Ovary (tissue), 9 donors: Measurements from ENCODE around the gene MEF2C. TPM values are rescaled to one million over a fixed set of nuclear protein-coding genes. Genes with fewer than 3 reads are reported as not detected.
"Not testable (repeated sequence)": the region's sequence is repeated elsewhere in the genome, so short reads cannot be mapped to it uniquely, and the experiment has no call there.

Experiments
- DNase-seq, 5 donors: peaks; one replicate each; pipeline ENCODE4 v3.0.0-alpha.2; 2019 to 2020
- H3K27ac ChIP-seq, 2 donors: fragments of 200-600 bp; one replicate each; pipeline versions ENCODE4 v1.5.1 to v1.8.0; 2019 to 2022
- H3K27me3 ChIP-seq: fragments of 200-600 bp; one replicate; pipeline ENCODE4 v1.8.0; 2022
- H3K36me3 ChIP-seq: fragments of 200-600 bp; sonication (generic); one replicate; pipeline ENCODE4 v1.5.1; 2019
- H3K4me1 ChIP-seq: one replicate; pipeline ENCODE4 v1.8.1; 2013; ENCODE audit warnings: mild to moderate bottlenecking, moderate library complexity; ENCODE audit not compliant: insufficient read depth
- H3K4me3 ChIP-seq: fragments of 200-600 bp; sonication (generic); one replicate; pipeline ENCODE4 v1.5.1; 2017
- H3K9me3 ChIP-seq, 2 donors: fragments of 200-600 bp in 1 of 2; sonication (generic) in 1 of 2; one replicate each; pipeline versions ENCODE4 v1.5.1 to v1.8.1; 2013 to 2019; ENCODE audit warnings: mild to moderate bottlenecking in 1 of 2, moderate library complexity in 1 of 2
- EP300 ChIP-seq: sonication (generic); formaldehyde crosslinking; IDR thresholded peaks from one replicate; pipeline ENCODE4 v1.6.1; 2017; ENCODE audit warnings: antibody characterized with exemption
- POLR2A ChIP-seq: fragments of 450-650 bp; IDR thresholded peaks from one replicate; pipeline ENCODE4 v1.6.1; 2017; ENCODE audit warnings: antibody characterized with exemption, mild to moderate bottlenecking, moderate library complexity
- WGBS, 3 donors: extraction: QIAGEN DNeasy Blood & Tissue Kit in 1 of 3; methylation state at CpG; one replicate each; pipeline versions ENCODE4 v1.1.5 to v1.1.7; 2013 to 2017; 5-methylcytosine and 5-hydroxymethylcytosine counted together
- intact Hi-C, 4 donors: fragments of 100-400 bp; cut with DNase I; formaldehyde crosslinking; loops; one replicate each; pipeline versions ENCODE4 v1.11.0 to v1.15.1; 2022 to 2023
- polyA plus RNA-seq, 2 donors: library from polyadenylated mRNA; stranded (reverse); fragments of 200-250 nt in 1 of 2; fragments of 350-450 nt in 1 of 2; fragmentation: Illumina TruSeq in 1 of 2; extraction: RNeasy Lipid Tissue Mini Kit (QIAGEN cat#74804) in 1 of 2; gene quantifications; one replicate each; pipeline ENCODE4 v1.2.3, GENCODE V29; 2013 to 2014
- total RNA-seq, 7 donors: library from RNA; depleted of rRNA in 2 of 7; stranded (reverse); fragments of >200 nt in 2 of 7; fragmentation: NEBNext Ultra II Directional in 3 of 7; extraction: Animal tissue kit (Norgen Biotek cat#: 25700) in 3 of 7; gene quantifications; one replicate each; pipeline versions ENCODE4 v1.1.0 to v1.2.4, GENCODE V29; 2016 to 2023
- TF ChIP-seq, protein P1 (sequence below), 3 donors: fragments of 450-650 bp in 2 of 3; fragments of 200-600 bp in 1 of 3; IDR thresholded peaks; one replicate each; pipeline versions ENCODE4 v1.5.1 to v1.8.0; 2016 to 2022; ENCODE audit warnings: antibody characterized with exemption in 3 of 3, mild to moderate bottlenecking in 1 of 3
- donor health status: DM: no; HTN: no; CAD: no; lungs with moderate emphysema.
- donor health status: DM: no; HTN: no; CAD: no.
- donor health status: Bipolar disorder and iron deficiency.
- donor health status: DM: yes; HTN: yes; CAD: no.
- donor health status: DM: no; HTN: no; CAD: no.
- donor health status: DM: yes; HTN: yes; CAD: no.

The MEF2C gene
- total and polyA plus RNA-seq, 9 donors, result 27.2 to 91.4 (median 73.8) TPM

DNA sequence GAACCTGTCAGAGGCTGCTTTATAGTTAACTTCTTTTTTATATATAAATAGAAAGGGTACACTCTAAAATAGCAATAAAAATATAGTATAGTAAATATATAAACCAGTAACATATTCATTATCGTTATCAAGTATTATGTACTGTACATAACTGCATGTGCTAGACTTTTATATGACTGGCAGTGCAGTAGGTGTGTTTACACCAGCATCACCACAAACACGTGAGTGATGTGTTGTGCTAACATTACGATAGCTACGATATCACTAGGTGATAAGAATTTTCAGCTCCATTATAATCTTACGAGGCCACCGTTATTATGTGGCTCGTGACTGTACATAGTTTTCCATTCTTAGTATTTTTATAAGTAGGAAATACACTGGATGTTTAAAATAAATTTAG is 43.8 kb upstream of the MEF2C start:
- no peaks in the 10 kb centered on the region for H3K4me1 ChIP-seq
- no peak for DNase-seq
- TF ChIP-seq, protein P1, sequence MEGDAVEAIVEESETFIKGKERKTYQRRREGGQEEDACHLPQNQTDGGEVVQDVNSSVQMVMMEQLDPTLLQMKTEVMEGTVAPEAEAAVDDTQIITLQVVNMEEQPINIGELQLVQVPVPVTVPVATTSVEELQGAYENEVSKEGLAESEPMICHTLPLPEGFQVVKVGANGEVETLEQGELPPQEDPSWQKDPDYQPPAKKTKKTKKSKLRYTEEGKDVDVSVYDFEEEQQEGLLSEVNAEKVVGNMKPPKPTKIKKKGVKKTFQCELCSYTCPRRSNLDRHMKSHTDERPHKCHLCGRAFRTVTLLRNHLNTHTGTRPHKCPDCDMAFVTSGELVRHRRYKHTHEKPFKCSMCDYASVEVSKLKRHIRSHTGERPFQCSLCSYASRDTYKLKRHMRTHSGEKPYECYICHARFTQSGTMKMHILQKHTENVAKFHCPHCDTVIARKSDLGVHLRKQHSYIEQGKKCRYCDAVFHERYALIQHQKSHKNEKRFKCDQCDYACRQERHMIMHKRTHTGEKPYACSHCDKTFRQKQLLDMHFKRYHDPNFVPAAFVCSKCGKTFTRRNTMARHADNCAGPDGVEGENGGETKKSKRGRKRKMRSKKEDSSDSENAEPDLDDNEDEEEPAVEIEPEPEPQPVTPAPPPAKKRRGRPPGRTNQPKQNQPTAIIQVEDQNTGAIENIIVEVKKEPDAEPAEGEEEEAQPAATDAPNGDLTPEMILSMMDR (IDR thresholded peaks at IDR 0.05), result no peak
- TF ChIP-seq EP300, result no peak
- no peak for TF ChIP-seq POLR2A
- 95% methylated on average over 7 of the region's 7 CpGs for WGBS, 3 donors
- no peaks in the 10 kb centered on the region for H3K9me3 ChIP-seq
- H3K27ac ChIP-seq, result no peak overlapping the region
- H3K4me3 ChIP-seq, result no peak overlapping the region
- no peaks in the 10 kb centered on the region for H3K36me3 ChIP-seq
- H3K27me3 ChIP-seq, result no peaks in the 10 kb centered on the region
- intact Hi-C loops, result no loop called here

DNA sequence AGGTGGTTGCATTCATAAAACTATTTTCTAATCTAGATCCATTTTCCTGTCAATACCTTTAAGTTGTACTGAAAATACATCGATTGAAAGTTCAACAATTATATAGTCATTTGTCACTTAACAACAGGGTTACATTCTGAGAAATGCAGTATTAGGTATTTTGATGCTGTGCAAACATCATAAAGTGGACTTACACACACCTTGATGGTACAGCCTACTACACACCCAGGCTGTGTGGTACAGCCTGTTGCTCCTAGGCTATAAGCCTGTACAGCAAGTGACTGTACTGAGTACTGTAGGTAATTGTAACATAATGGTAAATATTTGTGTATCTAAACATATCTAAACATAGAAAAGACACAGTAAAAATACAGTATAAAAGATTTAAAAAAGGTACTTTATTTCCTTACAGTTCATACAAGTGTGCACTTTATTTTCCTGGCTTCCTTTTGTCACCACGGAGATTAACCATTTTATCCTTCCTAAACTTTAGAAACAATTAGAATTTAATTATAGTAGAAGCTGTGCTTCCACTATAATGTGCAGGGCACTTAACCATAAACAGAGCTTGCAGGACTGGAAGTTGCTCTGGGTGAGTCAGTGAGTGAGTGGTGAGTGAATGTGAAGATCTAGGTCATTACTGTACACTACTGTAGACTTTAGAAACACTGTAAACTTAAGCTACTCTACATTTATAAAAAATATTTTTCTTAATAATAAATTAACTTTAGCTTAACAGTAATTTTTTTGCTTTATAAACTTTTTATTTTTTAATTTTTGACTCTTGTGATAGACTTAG is 42.9 kb upstream of the MEF2C start:
- Histone ChIP-seq H3K4me3 (no peak overlapping the region), H3K27me3 (no peaks in the 10 kb centered on the region), H3K4me1 (no peaks in the 10 kb centered on the region), H3K27ac (no peak overlapping the region), H3K36me3 (no peaks in the 10 kb centered on the region), H3K9me3 (no peaks in the 10 kb centered on the region)
- 90 to 95% (median 92%) methylated on average over 2 of the region's 2 CpGs for WGBS, 3 donors
- TF ChIP-seq, protein P1 (IDR thresholded peaks at IDR 0.05), result no peak
- TF ChIP-seq POLR2A, result no peak
- DNase-seq, result no peak
- intact Hi-C loops, result no loop called here

DNA sequence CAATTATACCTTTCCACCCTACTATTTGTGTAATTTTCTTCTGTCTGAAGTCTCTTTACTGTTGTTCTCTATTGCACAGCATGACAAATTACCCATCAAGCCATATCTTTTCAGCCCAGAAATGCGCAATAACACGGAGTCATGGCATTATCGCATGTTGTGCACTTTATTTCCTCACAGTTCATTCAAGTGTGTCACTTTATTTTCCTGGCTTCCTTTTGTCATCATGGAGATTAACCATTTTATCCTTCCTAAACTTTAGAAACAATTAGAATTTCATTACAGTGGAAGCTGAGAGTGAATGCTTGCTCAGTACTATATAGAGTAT is 41.3 kb upstream of the MEF2C start:
- no peak overlapping the region for H3K27ac ChIP-seq
- no peaks in the 10 kb centered on the region for H3K9me3 ChIP-seq
- DNase-seq, result no peak
- intact Hi-C loops, result no loop called here
- H3K4me1 ChIP-seq, result no peaks in the 10 kb centered on the region
- WGBS, 3 donors, result 89 to 93% (median 91%) methylated on average over 3 of the region's 3 CpGs
- H3K27me3 ChIP-seq, result no peaks in the 10 kb centered on the region
- no peak overlapping the region for H3K4me3 ChIP-seq
- TF ChIP-seq POLR2A (no peak), EP300 (no peak)
- TF ChIP-seq, protein P1 (IDR thresholded peaks at IDR 0.05), result no peak
- no peaks in the 10 kb centered on the region for H3K36me3 ChIP-seq

DNA sequence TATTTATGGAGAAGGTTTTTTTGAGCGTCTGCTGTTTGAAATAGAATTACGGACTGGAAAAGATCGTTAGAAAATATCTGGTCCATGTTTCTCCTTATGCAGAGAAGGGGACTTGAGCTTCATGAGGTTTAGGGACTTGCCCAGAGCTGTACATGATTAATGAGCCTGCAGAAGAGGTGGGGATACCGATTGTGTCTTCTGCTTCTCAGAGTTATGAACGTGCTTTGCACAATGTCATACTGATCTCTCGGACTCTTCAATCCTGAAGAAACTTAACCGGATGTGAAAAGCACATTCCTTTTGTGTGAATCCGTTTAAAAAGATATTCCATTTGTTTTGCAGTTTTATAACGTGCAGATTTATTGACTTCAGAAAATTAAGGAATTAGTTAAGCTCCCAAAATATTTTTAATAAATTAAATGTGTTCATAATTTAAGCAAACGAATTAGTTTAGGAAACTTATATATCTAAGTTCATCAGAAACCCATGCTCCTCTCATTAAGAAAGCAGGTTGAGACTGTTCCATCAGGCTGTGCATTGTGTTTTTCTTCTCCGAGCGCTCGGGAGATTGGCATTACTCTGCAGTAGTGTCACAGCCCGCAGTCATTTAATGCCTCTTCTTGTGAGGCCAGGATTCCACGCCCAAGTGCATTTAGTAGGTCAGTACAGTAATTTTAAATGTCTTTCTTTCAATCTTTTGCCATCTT is 40.8 kb upstream of the MEF2C start:
- DNase-seq, result no peak
- 90 to 93% (median 91%) methylated on average over 15 of the region's 15 CpGs for WGBS, 3 donors
- TF ChIP-seq, protein P1 (IDR thresholded peaks at IDR 0.05), result no peak
- TF ChIP-seq EP300 (no peak), POLR2A (no peak)
- Histone ChIP-seq H3K4me3 (no peak overlapping the region), H3K27me3 (no peaks in the 10 kb centered on the region), H3K9me3 (no peaks in the 10 kb centered on the region), H3K36me3 (no peaks in the 10 kb centered on the region), H3K4me1 (no peaks in the 10 kb centered on the region), H3K27ac (no peak overlapping the region)
- intact Hi-C loops, result no loop called here

DNA sequence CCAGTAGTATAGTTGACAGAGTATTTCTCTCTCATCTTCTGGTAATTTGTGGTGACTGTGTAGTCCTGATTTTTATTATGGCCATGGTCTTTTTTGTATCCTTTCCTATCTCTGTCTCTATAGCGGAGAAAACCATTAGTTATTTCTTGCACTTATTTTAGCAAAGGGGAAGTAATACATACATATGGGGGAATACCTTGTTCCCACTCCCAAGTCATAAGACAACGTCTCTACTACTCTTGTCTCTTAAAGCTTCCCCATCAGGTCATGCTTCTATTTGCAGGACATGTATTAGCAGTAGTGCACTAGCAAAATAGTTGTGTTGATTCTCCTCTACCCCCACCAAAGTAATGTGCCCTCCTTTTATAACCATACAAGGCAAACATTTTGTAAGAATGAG is 29.8 kb upstream of the MEF2C start:
- 92 to 97% (median 97%) methylated on average over 2 of the region's 2 CpGs for WGBS, 3 donors
- H3K27ac ChIP-seq, H3K4me1 ChIP-seq, DNase-seq, intact Hi-C loops, H3K9me3 ChIP-seq, H3K27me3 ChIP-seq, H3K36me3 ChIP-seq, H3K4me3 ChIP-seq: not testable (repeated sequence)

DNA sequence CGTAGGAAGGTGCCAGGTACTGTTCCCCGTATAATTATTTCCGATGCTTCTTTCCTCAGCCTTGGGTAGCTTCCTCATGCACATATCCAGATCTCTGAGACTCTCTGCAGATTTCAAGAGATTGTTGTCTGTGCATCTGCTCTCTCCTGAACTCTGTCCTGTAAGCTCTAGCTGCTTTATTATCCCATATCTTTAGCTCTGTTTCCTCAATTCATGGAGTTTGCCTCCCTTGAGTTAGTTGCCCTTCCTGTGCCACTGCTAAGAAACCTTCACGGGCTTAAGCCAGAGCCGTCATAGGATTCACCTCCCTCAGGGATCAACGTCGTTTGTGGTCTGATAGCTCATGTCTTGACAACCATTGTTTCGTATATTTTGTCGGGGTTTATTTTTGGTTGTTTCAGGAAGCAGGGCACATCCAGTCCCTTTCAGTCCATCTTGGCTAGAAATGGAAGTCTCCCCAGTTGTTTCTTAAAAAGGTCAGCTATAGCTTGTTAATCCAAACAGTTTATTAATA is 28.1 kb upstream of the MEF2C start:
- H3K4me3 ChIP-seq, H3K27ac ChIP-seq, H3K27me3 ChIP-seq, intact Hi-C loops, H3K9me3 ChIP-seq, H3K36me3 ChIP-seq, DNase-seq, H3K4me1 ChIP-seq: not testable (repeated sequence)
- WGBS, 3 donors, result 93 to 95% (median 94%) methylated on average over 9 of the region's 9 CpGs

DNA sequence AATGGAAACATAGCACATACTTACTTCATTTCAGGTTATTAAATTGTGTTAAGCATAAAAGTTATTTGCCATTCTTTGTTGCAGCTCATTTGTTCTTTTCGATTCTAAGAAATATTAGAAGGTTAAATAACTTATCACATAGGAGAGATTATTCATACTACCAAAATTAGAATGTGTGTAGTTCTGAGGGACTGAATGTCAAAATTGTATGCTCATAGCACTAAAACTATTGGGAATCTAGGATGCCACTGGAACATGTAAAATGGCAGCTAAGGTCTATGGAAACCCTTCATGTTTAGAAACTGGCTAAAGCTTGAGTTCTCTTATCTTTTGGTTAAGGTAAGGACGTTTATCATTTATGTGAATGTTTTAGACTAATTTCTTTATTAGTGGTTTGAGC is 21.5 kb upstream of the MEF2C start:
- H3K36me3 ChIP-seq, H3K27ac ChIP-seq, H3K4me1 ChIP-seq, DNase-seq, intact Hi-C loops, H3K27me3 ChIP-seq, H3K4me3 ChIP-seq, H3K9me3 ChIP-seq: not testable (repeated sequence)
- 78 to 84% (median 84%) methylated on average over 2 of the region's 2 CpGs for WGBS, 3 donors
